Measurements from ENCODE around the gene C2orf69.

C2orf69 gene

GRCh38 chr2:199973703-199974102, 62.6 kb downstream of the C2orf69 start:
- no peak for DNase-seq

- DNase-seq, result no peak
Observed at GRCh38 chr2:199975273-199975895, 64.3 kb downstream of the C2orf69 start.

All from effector CD8-positive, alpha-beta T cell (primary cell).